MCF 10A (cell line): ENCODE results near the gene KIAA1328. TPM values are rescaled to one million over a fixed set of nuclear protein-coding genes. Genes with fewer than 3 reads are reported as not detected.

Source experiments
- BruUV-seq: library from RNA; stranded (reverse); fragments of 400-500 nt; replicated peaks from 2 replicates; lab custom pipeline; 2021; lab: Mats Ljungman, UMichigan
- CTCF ChIA-PET: fragments of 300-600 bp; sonication (Branson Sonifier 250); formaldehyde crosslinking; extraction: SDS; loops from one replicate; lab custom pipeline; 2021; ENCODE audit warnings: antibody characterized with exemption, inconsistent platforms; lab: Yijun Ruan, JAX
- POLR2A ChIA-PET: fragments of 300-600, 350-650 bp; sonication (Branson Sonifier 250); formaldehyde crosslinking; extraction: SDS; loops from one replicate; lab custom pipeline; 2020; ENCODE audit warnings: antibody characterized with exemption, inconsistent platforms; lab: Yijun Ruan, JAX
- DNase-seq: peaks from one replicate; pipeline ENCODE4 v3.0.0-alpha.2; 2018; ENCODE audit not compliant: unreplicated experiment
- H3K27ac Mint-ChIP-seq: one replicate; pipeline ENCODE4 v1.8.0; 2022; ENCODE audit warnings: mild to moderate bottlenecking, low read depth, mixed read lengths; ENCODE audit not compliant: unreplicated experiment
- H3K27me3 Mint-ChIP-seq: one replicate; pipeline ENCODE4 v1.8.0; 2022; ENCODE audit warnings: mixed read lengths; ENCODE audit not compliant: insufficient read depth, unreplicated experiment
- H3K36me3 Mint-ChIP-seq: one replicate; pipeline ENCODE4 v1.8.0; 2022; ENCODE audit warnings: mild to moderate bottlenecking, moderate library complexity, mixed read lengths; ENCODE audit not compliant: insufficient read depth, unreplicated experiment
- H3K4me1 Mint-ChIP-seq: one replicate; pipeline ENCODE4 v1.8.0; 2022; ENCODE audit warnings: mixed read lengths; ENCODE audit not compliant: insufficient read depth, unreplicated experiment
- H3K4me3 Mint-ChIP-seq: one replicate; pipeline ENCODE4 v1.8.0; 2022; ENCODE audit warnings: mild to moderate bottlenecking, moderate library complexity, mixed read lengths; ENCODE audit not compliant: unreplicated experiment
- H3K9me3 Mint-ChIP-seq: one replicate; pipeline ENCODE4 v1.8.0; 2022; ENCODE audit warnings: mixed read lengths; ENCODE audit not compliant: unreplicated experiment
- intact Hi-C: fragments of 100-400 bp; cut with micrococcal nuclease; formaldehyde crosslinking; loops from 2 replicates; pipeline ENCODE4 v1.14.1; 2022
- total RNA-seq: library from RNA; stranded (reverse); gene quantifications from 2 replicates; pipeline ENCODE4 v1.2.3, GENCODE V29; 2022
- TF ChIP-seq, protein P1 (sequence below): fragments of 200-600 bp; IDR thresholded peaks from one replicate; pipeline ENCODE4 v1.8.0; 2022; ENCODE audit warnings: antibody characterized with exemption, mild to moderate bottlenecking; ENCODE audit not compliant: unreplicated experiment

Gene KIAA1328
- total RNA-seq, 1 experiment from 2014 or later, result 4.1 TPM

- no peaks in the 10 kb centered on the region for H3K27me3 Mint-ChIP-seq
- no peak overlapping the region for H3K4me3 Mint-ChIP-seq
- ChIA-PET CTCF (interaction anchor here (0.6 to 1.0 kb wide), 2 partner anchors 10 to 20 kb away, joined by 3 read pairs; no protein-coding TSS in a partner anchor), POLR2A (no interaction called here)
- H3K27ac Mint-ChIP-seq, result no peak overlapping the region
- intact Hi-C loops, result no loop called here
- no peak for DNase-seq
- no peaks in the 10 kb centered on the region for H3K36me3 Mint-ChIP-seq
- TF ChIP-seq, protein P1, sequence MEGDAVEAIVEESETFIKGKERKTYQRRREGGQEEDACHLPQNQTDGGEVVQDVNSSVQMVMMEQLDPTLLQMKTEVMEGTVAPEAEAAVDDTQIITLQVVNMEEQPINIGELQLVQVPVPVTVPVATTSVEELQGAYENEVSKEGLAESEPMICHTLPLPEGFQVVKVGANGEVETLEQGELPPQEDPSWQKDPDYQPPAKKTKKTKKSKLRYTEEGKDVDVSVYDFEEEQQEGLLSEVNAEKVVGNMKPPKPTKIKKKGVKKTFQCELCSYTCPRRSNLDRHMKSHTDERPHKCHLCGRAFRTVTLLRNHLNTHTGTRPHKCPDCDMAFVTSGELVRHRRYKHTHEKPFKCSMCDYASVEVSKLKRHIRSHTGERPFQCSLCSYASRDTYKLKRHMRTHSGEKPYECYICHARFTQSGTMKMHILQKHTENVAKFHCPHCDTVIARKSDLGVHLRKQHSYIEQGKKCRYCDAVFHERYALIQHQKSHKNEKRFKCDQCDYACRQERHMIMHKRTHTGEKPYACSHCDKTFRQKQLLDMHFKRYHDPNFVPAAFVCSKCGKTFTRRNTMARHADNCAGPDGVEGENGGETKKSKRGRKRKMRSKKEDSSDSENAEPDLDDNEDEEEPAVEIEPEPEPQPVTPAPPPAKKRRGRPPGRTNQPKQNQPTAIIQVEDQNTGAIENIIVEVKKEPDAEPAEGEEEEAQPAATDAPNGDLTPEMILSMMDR, result no peak
- no TSS peak for BruUV-seq
- no peaks in the 10 kb centered on the region for H3K4me1 Mint-ChIP-seq
- no peaks in the 10 kb centered on the region for H3K9me3 Mint-ChIP-seq
Observed at GRCh38 chr18:36885981-36886380, 57.1 kb downstream of the KIAA1328 start.

DNA sequence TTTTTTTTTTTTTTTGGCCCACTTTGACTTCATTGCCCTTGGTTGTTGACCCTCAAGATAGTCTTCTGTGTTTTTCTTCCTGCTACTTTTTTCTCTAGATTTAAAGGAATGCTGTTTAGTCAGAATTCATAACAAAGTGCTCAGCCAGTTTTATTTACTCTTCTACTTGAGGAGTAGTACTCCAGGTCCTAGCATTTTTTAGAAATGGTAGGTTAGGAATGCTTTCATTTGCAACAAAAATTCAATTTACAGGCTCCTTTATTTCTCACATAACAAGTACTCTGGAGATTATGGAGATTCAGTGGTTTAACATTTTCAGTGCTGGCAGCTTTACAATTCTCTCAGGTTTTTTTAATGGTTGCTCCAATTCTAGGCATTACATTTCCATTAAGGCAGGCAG lies 58.2 kb downstream of the KIAA1328 start:
- no peaks in the 10 kb centered on the region for H3K4me1 Mint-ChIP-seq
- H3K36me3 Mint-ChIP-seq, result no peaks in the 10 kb centered on the region
- TF ChIP-seq, protein P1, result no peak
- no peaks in the 10 kb centered on the region for H3K27me3 Mint-ChIP-seq
- H3K4me3 Mint-ChIP-seq, result no peak overlapping the region
- ChIA-PET POLR2A (interaction anchor here (0.7 kb wide), 1 partner anchor 45 kb away, joined by 4 read pairs; no protein-coding TSS in a partner anchor), CTCF (interaction anchor here (0.7 kb wide), 1 partner anchor 93 kb away, joined by 3 read pairs; no protein-coding TSS in a partner anchor)
- no peak overlapping the region for H3K27ac Mint-ChIP-seq
- intact Hi-C loops, result no loop called here
- no peak for DNase-seq
- no peaks in the 10 kb centered on the region for H3K9me3 Mint-ChIP-seq
- no TSS peak for BruUV-seq

DNA sequence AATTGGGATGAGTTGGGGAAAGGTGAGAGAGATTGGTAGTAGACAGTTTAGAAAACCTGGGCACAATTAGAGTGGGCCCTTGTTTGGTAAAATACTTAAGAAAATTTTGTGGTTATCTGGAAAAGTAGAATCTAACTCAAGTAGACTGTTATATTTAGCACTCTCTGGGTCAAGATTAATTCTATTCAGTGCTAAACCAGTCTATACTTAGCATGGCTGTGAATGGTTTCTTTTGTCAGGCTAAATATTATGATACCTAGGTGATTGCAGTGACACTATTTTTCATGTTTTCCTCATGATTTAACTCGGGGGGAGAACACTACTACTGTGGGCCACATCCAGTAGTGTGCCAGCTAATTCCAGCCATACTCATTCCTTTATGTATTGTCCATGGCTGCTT lies 58.9 kb downstream of the KIAA1328 start:
- no peaks in the 10 kb centered on the region for H3K27me3 Mint-ChIP-seq
- ChIA-PET POLR2A (interaction anchor here (0.7 kb wide), 1 partner anchor 45 kb away, joined by 4 read pairs; no protein-coding TSS in a partner anchor), CTCF (no interaction called here)
- DNase-seq, result no peak
- no TSS peak for BruUV-seq
- TF ChIP-seq, protein P1, result no peak
- intact Hi-C loops, result no loop called here
- H3K9me3 Mint-ChIP-seq, result no peaks in the 10 kb centered on the region
- H3K27ac Mint-ChIP-seq, result no peak overlapping the region
- no peak overlapping the region for H3K4me3 Mint-ChIP-seq
- H3K4me1 Mint-ChIP-seq, result no peaks in the 10 kb centered on the region
- no peaks in the 10 kb centered on the region for H3K36me3 Mint-ChIP-seq

GRCh38 chr18:36888778-36889177 lies 59.9 kb downstream of the KIAA1328 start:
- no peak overlapping the region for H3K4me3 Mint-ChIP-seq
- CTCF ChIA-PET, result no interaction called here
- H3K27me3 Mint-ChIP-seq, result no peaks in the 10 kb centered on the region
- H3K9me3 Mint-ChIP-seq, result no peaks in the 10 kb centered on the region
- DNase-seq, result no peak
- H3K36me3 Mint-ChIP-seq, result no peaks in the 10 kb centered on the region
- H3K4me1 Mint-ChIP-seq, result no peaks in the 10 kb centered on the region
- intact Hi-C loops, result no loop called here
- TF ChIP-seq, protein P1, result no peak
- POLR2A ChIA-PET, result interaction anchor here (0.5 kb wide), 1 partner anchor 13 kb away, joined by 3 read pairs; no protein-coding TSS in a partner anchor
- no TSS peak for BruUV-seq
- no peak overlapping the region for H3K27ac Mint-ChIP-seq
